ENCODE data around the gene PRKG1. TPM values are rescaled to one million over a fixed set of nuclear protein-coding genes. Genes with fewer than 3 reads are reported as not detected.

PRKG1 gene
- total and polyA plus RNA-seq, 7 donors: 4.5 to 49.0 (median 31.7) TPM

GRCh38 chr10:51063166-51063565, 11.1 kb upstream of the PRKG1 start:
- Histone ChIP-seq H3K27me3 (ENCODE audit: insufficient read depth in 3 of 3, low read length in 2 of 3) (no peaks in the 10 kb centered on the region), H3K27ac (no peak overlapping the region), H3K9me3 (no peaks in the 10 kb centered on the region), H3K4me1 (no peaks in the 10 kb centered on the region), H3K4me3 (no peak overlapping the region), H3K36me3 (ENCODE audit: insufficient read depth in 1 of 2, low read depth in 1 of 2) (no peaks in the 10 kb centered on the region)
- DNase-seq: no peak
- peak in 1 of 4 donors; percentile 17 for ATAC-seq
- 88 to 92% (median 90%) methylated on average over 4 of the region's 4 CpGs for WGBS, 3 donors
- intact Hi-C loops (cut with DNase I): loop anchor here in 1 of 2 donors (10.0 kb wide), 1 partner anchor 1152 kb away; no protein-coding TSS in a partner anchor
- TF ChIP-seq CTCF (IDR thresholded peaks at IDR 0.05): no peak

DNA sequence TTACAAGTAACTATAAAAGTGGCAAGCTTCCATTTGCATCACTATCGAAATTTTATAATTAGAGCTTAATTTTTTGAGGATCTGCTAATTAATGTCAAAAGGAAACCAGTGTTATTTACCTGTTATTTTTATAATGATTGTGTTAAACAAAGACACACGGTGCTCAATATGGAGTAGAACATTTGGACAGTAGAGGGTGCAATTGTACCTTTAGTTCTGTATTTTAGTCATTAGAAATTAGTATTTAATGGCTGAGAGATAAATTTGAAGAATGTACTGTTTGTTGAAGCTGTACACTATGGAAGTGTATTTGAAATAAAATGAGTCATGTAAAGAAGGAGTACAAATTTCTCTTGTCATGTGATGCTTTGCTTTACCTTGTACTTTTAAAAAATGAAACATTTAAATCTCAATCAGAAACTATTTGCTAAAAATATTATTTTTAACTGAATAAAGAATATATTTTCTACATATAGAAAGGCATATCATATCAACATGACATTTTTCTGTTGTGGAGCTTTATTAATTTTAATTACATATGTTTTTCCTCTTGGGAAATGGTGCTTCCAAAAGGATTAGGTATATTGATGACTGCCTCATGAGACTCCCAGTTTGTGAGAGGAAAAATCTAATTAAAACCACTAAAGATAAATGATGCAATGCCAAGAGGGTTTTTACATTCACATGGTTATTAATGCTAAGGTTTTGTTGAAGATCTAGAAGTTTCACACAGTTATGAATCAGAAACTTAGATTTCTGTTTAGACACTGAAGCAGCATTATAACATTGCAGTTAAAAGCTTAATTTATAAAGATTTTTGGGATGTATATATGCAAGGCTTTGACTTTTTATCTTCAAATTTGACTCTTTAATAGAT, 10.4 kb upstream of the PRKG1 start:
- no peak for DNase-seq
- Histone ChIP-seq H3K27ac (no peak overlapping the region), H3K4me3 (no peak overlapping the region), H3K27me3 (ENCODE audit: insufficient read depth in 3 of 3, low read length in 2 of 3) (no peaks in the 10 kb centered on the region), H3K36me3 (ENCODE audit: insufficient read depth in 1 of 2, low read depth in 1 of 2) (no peaks in the 10 kb centered on the region), H3K4me1 (no peaks in the 10 kb centered on the region), H3K9me3 (no peaks in the 10 kb centered on the region)
- intact Hi-C loops (cut with DNase I): loop anchor here in 1 of 2 donors (10.0 kb wide), 1 partner anchor 1151 kb away; no protein-coding TSS in a partner anchor
- 1 to 2% (median 2%) methylated on average over 2 of the region's 2 CpGs for WGBS, 3 donors
- TF ChIP-seq CTCF (IDR thresholded peaks at IDR 0.05): peak; percentile 71
- ATAC-seq: peak in 3 of 4 donors; percentile 51 to 74 (median 51)

DNA sequence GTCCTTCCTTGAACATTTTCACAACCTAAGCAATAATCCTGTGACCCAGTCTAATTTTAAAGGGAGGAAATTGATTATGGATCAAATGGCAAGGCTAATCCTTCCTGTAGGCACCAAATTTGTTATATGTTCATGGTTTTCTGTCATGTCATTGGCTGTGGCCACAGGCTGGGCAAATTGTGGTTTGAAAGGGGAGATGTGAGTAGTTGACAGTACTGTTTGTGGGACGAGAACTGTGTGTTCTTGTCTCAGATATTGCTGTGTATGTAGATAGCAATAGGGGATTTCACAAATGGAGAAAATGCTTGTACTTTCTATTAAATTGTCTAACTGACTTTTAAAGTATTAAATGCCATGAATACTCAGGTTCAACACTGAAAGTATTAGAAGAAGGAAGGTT, 8.1 kb upstream of the PRKG1 start:
- Histone ChIP-seq H3K4me3 (no peak overlapping the region), H3K36me3 (ENCODE audit: insufficient read depth in 1 of 2, low read depth in 1 of 2) (no peaks in the 10 kb centered on the region), H3K27me3 (ENCODE audit: insufficient read depth in 3 of 3, low read length in 2 of 3) (no peaks in the 10 kb centered on the region), H3K27ac (no peak overlapping the region), H3K4me1 (no peaks in the 10 kb centered on the region), H3K9me3 (no peaks in the 10 kb centered on the region)
- DNase-seq (no peak), ATAC-seq (no peak)
- TF ChIP-seq CTCF (IDR thresholded peaks at IDR 0.05): no peak
- 39 to 76% (median 76%) methylated on average over 1 of the region's 1 CpG for WGBS, 3 donors
- intact Hi-C loops (cut with DNase I): loop anchor here in 1 of 2 donors (10.0 kb wide), 1 partner anchor 1149 kb away; no protein-coding TSS in a partner anchor

DNA sequence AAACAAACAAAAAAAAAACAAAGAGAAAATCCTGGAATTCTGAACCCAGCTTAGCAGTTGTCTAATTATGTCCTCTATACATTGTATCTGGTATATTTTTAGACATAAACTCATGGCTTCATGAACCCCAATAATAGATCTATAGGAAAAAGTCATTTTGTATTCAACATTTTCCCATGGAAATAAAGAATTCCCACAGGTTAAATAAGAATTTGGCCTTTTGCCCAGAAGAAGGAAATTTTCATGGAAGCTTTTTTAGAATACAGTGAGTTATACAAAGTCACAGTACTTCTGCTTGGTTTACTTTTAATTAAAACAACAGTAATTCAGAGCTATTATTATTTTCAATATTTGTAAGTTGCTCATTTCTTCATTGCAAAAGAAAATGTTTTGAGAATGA, 2.1 kb upstream of the PRKG1 start:
- Histone ChIP-seq H3K9me3 (no peaks in the 10 kb centered on the region), H3K27ac (no peak overlapping the region), H3K4me3 (no peak overlapping the region), H3K36me3 (ENCODE audit: insufficient read depth in 1 of 2, low read depth in 1 of 2) (no peaks in the 10 kb centered on the region), H3K27me3 (ENCODE audit: insufficient read depth in 3 of 3, low read length in 2 of 3) (peaks cover 0 to 3% (median 0%) of the 10 kb centered on the region in 3 donors), H3K4me1 (peaks cover 14% of the 10 kb centered on the region)
- intact Hi-C loops (cut with DNase I): loop anchor here (5.0 to 10.0 kb wide), 3 partner anchors 173 to 353 kb away; no protein-coding TSS in a partner anchor
- DNase-seq: no peak
- no peak for TF ChIP-seq CTCF (IDR thresholded peaks at IDR 0.05)
- no peak for ATAC-seq
